ENCODE data around the gene BACH2.

GRCh38 chr6:89966913-89967312 is 329.7 kb downstream of the BACH2 start:
- TF ChIP-seq, protein P1, sequence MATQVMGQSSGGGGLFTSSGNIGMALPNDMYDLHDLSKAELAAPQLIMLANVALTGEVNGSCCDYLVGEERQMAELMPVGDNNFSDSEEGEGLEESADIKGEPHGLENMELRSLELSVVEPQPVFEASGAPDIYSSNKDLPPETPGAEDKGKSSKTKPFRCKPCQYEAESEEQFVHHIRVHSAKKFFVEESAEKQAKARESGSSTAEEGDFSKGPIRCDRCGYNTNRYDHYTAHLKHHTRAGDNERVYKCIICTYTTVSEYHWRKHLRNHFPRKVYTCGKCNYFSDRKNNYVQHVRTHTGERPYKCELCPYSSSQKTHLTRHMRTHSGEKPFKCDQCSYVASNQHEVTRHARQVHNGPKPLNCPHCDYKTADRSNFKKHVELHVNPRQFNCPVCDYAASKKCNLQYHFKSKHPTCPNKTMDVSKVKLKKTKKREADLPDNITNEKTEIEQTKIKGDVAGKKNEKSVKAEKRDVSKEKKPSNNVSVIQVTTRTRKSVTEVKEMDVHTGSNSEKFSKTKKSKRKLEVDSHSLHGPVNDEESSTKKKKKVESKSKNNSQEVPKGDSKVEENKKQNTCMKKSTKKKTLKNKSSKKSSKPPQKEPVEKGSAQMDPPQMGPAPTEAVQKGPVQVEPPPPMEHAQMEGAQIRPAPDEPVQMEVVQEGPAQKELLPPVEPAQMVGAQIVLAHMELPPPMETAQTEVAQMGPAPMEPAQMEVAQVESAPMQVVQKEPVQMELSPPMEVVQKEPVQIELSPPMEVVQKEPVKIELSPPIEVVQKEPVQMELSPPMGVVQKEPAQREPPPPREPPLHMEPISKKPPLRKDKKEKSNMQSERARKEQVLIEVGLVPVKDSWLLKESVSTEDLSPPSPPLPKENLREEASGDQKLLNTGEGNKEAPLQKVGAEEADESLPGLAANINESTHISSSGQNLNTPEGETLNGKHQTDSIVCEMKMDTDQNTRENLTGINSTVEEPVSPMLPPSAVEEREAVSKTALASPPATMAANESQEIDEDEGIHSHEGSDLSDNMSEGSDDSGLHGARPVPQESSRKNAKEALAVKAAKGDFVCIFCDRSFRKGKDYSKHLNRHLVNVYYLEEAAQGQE (IDR thresholded peaks at IDR 0.05; ENCODE audit: insufficient read depth in 1 of 2, low read depth in 2 of 2, low read length in 2 of 2) = no peak
- TF ChIP-seq FOXP2 (optimal IDR thresholded peaks at IDR 0.05; ENCODE audit: borderline replicate concordance, extremely low read depth, extremely low read length, insufficient read depth) = no peak
- TF ChIP-seq POLR2AphosphoS5 (IDR thresholded peaks at IDR 0.05; ENCODE audit: low read depth, low read length) = no peak

Measured in PFSK-1 (cell line).